ENCODE measurements around the gene CLTC. TPM values are rescaled to one million over a fixed set of nuclear protein-coding genes. Genes with fewer than 3 reads are reported as not detected.

The CLTC gene
- total RNA-seq, 4 donors from 2014 or later: 174 to 224 (median 198) TPM

GRCh38 chr17:59620064-59620359, 317 bp downstream of the CLTC start:
- no peak for TF ChIP-seq CTCF (IDR thresholded peaks at IDR 0.05)
- TF ChIP-seq POLR2A (IDR thresholded peaks at IDR 0.05): no peak
- H3K4me1 ChIP-seq: peaks cover 0 to 46% (median 12%) of the 10 kb centered on the region in 4 donors

GRCh38 chr17:59620518-59621259, 994 bp downstream of the CLTC start:
- H3K36me3 ChIP-seq: no peaks in the 10 kb centered on the region
- DNase-seq: peak; percentile 41 to 66 (median 57)
- TF ChIP-seq CTCF (IDR thresholded peaks at IDR 0.05) (no peak), POLR2A (IDR thresholded peaks at IDR 0.05) (no peak)
- H3K27me3 ChIP-seq: no peaks in the 10 kb centered on the region
- no peaks in the 10 kb centered on the region for H3K9me3 ChIP-seq
- H3K27ac ChIP-seq: peak overlapping the region; percentile 88 to 99 (median 95)
- H3K4me3 ChIP-seq: peak overlapping the region; percentile 82 to 96 (median 90)
- H3K4me1 ChIP-seq: peaks cover 0 to 46% (median 13%) of the 10 kb centered on the region in 4 donors

More at GRCh38 chr17:59620064-59620359, 317 bp downstream of the CLTC start:
- peak overlapping the region; percentile 88 to 99 (median 95) for H3K27ac ChIP-seq
- no peaks in the 10 kb centered on the region for H3K36me3 ChIP-seq
- no peaks in the 10 kb centered on the region for H3K9me3 ChIP-seq
- H3K27me3 ChIP-seq: no peaks in the 10 kb centered on the region
- peak overlapping the region; percentile 82 to 96 (median 90) for H3K4me3 ChIP-seq
- DNase-seq: no peak

- no peaks in the 10 kb centered on the region for H3K27me3 ChIP-seq
- TF ChIP-seq CTCF (IDR thresholded peaks at IDR 0.05): no peak
- TF ChIP-seq POLR2A (IDR thresholded peaks at IDR 0.05): no peak
- H3K36me3 ChIP-seq: no peaks in the 10 kb centered on the region
- H3K9me3 ChIP-seq: no peaks in the 10 kb centered on the region
- H3K4me3 ChIP-seq: peak overlapping the region in 2 of 4 donors; percentile 89 to 96
- no peak for DNase-seq
- H3K4me1 ChIP-seq: peaks cover 0 to 55% (median 15%) of the 10 kb centered on the region in 4 donors
- peak overlapping the region in 1 of 4 donors; percentile 6 for H3K27ac ChIP-seq
These were observed 2.1 kb downstream of the CLTC start for GRCh38 chr17:59621771-59622170.

- Histone ChIP-seq H3K9me3 (no peaks in the 10 kb centered on the region), H3K27me3 (no peaks in the 10 kb centered on the region), H3K4me1 (peaks cover 0 to 59% (median 21%) of the 10 kb centered on the region in 4 donors), H3K36me3 (no peaks in the 10 kb centered on the region), H3K4me3 (peak overlapping the region in 2 of 4 donors; percentile 14 to 89), H3K27ac (peak overlapping the region in 1 of 4 donors; percentile 51)
- TF ChIP-seq CTCF (IDR thresholded peaks at IDR 0.05) (no peak), POLR2A (IDR thresholded peaks at IDR 0.05) (no peak)
- no peak for DNase-seq
These were observed 3.5 kb downstream of the CLTC start for GRCh38 chr17:59623151-59623550.

GRCh38 chr17:59626756-59627155, 7.1 kb downstream of the CLTC start:
- Histone ChIP-seq H3K4me1 (peaks cover 0 to 79% (median 21%) of the 10 kb centered on the region in 4 donors), H3K27ac (peak overlapping the region in 1 of 4 donors; percentile 9), H3K36me3 (no peaks in the 10 kb centered on the region), H3K9me3 (no peaks in the 10 kb centered on the region), H3K4me3 (no peak overlapping the region), H3K27me3 (no peaks in the 10 kb centered on the region)
- DNase-seq: no peak
- no peak for TF ChIP-seq POLR2A (IDR thresholded peaks at IDR 0.05)
- TF ChIP-seq CTCF (IDR thresholded peaks at IDR 0.05): no peak
